Motor neuron (in vitro differentiated cells): Measurements from ENCODE around the gene CDH4. TPM values are rescaled to one million over a fixed set of nuclear protein-coding genes. Genes with fewer than 3 reads are reported as not detected.

Experiments used
- ATAC-seq, 8 experiments: fragments of 200-7000 bp; cut with Tn5 transposase; replicated peaks in 6 of 8; 2 replicates each; pipeline ENCODE4 v1.8.0; 2021; ENCODE audit warnings: mild to moderate bottlenecking in 8 of 8, moderate library complexity in 8 of 8
- H3K27ac ChIP-seq, 2 donors: fragments of 250-450 bp; sonication (Bioruptor Pico); 2 replicates each; pipeline ENCODE4 v1.9.0; 2021; ENCODE audit warnings: antibody characterized with exemption in 2 of 2, mild to moderate bottlenecking in 2 of 2, moderate library complexity in 1 of 2
- H3K4me1 ChIP-seq, 2 donors: fragments of 250-450 bp; sonication (Bioruptor Pico); replicated peaks in 1 of 2; 2 replicates each; pipeline ENCODE4 v1.6.1; 2021; ENCODE audit warnings: antibody characterized with exemption in 2 of 2, mild to moderate bottlenecking in 2 of 2, moderate library complexity in 1 of 2
- H3K4me3 ChIP-seq, 5 donors: fragments of 250-450 bp; sonication (Bioruptor Pico); 2 replicates each; pipeline ENCODE4 v1.9.0; 2021; ENCODE audit warnings: antibody characterized with exemption in 5 of 5, mild to moderate bottlenecking in 5 of 5, moderate library complexity in 4 of 5
- WGBS, 10 experiments: fragments of 450-650 bp; shearing (Covaris generic); methylation state at CpG; one replicate each; pipeline ENCODE4 v1.0.0; 2022; 5-methylcytosine and 5-hydroxymethylcytosine counted together
- in situ Hi-C, 9 experiments: fragments of 400-800 bp; cut with MboI; loops; one replicate each; pipeline ENCODE4 v1.15.0; 2021; ENCODE audit warnings: low sequenced_read_pairs in 9 of 9, low pct_unique_long_range_greater_than_20kb in 2 of 9; ENCODE audit not compliant: unreplicated experiment in 9 of 9
- total RNA-seq, 8 experiments: library from RNA; unstranded; fragments of 300-600 nt; gene quantifications; 2 replicates each; pipeline versions ENCODE4 v1.2.3 to v1.2.4, GENCODE V29; 2022

Gene CDH4
- total RNA-seq, 8 experiments from 2014 or later: 2.4 to 41.6 (median 12.9) TPM

DNA sequence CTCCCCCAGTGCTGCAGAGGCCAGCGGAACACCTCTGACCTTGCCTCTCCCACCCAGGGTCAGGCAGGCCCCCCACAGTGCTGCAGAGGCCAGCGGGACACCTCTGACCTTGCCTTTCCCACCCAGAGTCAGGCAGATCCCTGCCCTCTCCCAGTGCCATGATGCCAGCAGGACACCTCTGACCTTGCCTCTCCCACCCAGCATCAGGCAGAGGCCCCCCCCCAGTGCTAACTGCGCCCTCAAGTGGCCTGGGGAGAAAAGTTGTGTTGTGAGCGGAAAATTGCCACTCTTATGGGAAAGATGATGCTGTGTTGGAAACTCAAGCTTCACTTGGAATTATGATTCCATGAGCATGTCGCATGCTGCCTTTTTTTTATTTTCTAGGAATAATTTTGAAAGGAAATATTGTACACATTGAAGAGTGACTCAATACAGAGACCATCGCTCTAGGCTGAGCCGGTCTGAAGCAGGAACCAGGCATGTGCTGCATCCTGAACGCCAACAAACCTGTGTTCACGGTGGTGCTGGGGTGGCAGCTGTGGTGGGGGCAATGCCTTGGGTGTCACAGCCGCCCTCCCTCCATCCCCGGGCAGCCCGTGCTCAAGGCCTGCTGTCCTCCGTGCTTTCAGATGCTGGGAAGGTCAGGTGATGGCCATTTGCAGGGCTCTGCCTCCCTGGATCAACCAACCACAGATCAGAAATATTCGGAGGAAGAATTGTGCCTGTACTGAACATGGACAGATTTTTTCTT, 98.6 kb downstream of the CDH4 start:
- peak in 5 of 8 experiments; percentile 9 to 36 (median 32) for ATAC-seq
- in situ Hi-C loops: no loop called here
- WGBS, 10 experiments: 32 to 100% (median 63%) methylated on average over 1 to 9 of the region's 14 CpGs; no CpG with 5 or more reads in 3 of the 10 experiments
- Histone ChIP-seq H3K27ac (no peak overlapping the region), H3K4me1 (peaks cover 55 to 61% of the 10 kb centered on the region in 2 donors), H3K4me3 (no peak overlapping the region)

DNA sequence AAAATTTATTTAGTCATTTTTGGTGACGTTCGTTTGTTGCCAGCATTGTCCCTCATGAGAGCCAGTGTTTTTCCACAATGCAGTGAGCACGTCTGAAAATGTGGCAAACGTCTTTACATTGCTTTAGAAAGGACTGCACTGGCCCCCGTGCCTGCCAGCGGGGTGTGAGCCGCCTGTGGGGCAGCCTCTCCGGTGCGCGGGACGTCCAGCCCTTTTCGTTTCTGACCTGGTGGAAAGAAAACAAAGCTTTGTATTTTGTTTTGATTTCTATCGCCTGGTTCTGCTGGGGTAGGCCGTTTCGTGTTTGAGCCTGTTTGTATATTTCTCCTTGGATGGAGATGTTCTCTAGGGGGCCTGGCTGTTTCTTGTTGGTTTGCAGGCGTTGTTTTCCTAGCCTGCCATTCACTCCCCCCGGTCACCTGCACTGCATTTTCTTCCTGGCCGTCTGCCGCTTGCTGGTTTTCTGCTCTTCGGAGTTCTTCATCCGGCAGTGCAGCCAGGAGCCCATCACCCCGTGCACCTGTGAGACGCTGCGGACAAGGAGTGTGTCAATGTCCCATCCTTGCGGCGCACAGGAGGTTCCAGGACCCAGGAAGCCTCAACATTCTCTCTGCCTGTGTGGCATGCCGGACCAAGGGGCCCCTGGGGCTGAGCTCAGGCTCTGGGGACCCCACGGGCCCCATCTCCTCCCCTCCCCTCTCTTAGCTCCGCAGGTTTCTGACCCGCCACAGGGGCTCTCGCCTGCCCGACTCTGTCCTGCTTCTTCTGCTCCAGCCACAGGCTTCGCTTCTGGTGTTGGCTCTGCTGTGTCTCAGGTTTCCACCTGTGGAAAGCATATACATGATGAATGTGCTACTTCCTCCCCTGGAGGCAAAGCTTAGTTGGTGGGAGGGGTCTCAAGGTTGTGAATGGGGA, 100.5 kb downstream of the CDH4 start:
- no peak overlapping the region for H3K4me3 ChIP-seq
- in situ Hi-C loops: no loop called here

GRCh38 chr20:61353261-61354000, 101.4 kb downstream of the CDH4 start:
- peaks cover 53 to 78% of the 10 kb centered on the region in 2 donors for H3K4me1 ChIP-seq
- in situ Hi-C loops: no loop called here
- peak in 5 of 8 experiments; percentile 34 to 60 (median 48) for ATAC-seq
- 87 to 100% (median 93%) methylated on average over 1 to 3 of the region's 12 CpGs; no CpG with 5 or more reads in 7 of the 10 experiments for WGBS, 10 experiments
- peak overlapping the region; percentile 52 to 57 for H3K27ac ChIP-seq
- H3K4me3 ChIP-seq: no peak overlapping the region

More for the DNA sequence above, 100.5 kb downstream of the CDH4 start:
- peak overlapping the region; percentile 13 to 40 for H3K27ac ChIP-seq
- WGBS, 10 experiments: 0 to 60% (median 26%) methylated on average over 1 to 17 of the region's 33 CpGs
- H3K4me1 ChIP-seq: peaks cover 55 to 72% of the 10 kb centered on the region in 2 donors
- peak in 5 of 8 experiments; percentile 20 to 57 (median 35) for ATAC-seq

DNA sequence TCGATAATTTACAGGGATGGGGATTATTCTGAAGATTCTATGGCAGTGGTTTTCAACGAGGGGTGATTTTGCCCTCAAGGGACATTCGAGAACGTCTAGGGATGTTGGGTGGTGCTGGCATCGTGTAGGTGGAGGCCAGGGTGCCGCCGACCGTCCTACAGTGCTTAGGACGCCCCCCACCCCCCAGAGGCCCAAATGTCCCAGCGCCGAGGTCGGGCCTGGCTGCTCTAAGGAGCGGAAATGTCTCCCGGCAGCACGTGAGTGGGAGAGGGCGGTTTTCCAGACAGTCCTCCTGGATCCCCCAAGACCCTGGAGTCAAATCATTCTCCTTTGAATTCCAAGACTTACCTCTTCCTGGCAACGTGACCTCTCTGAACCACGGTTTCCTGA, 101.9 kb downstream of the CDH4 start:
- Histone ChIP-seq H3K4me3 (no peak overlapping the region), H3K4me1 (peaks cover 51 to 78% of the 10 kb centered on the region in 2 donors), H3K27ac (peak overlapping the region; percentile 52 to 57)
- 20 to 100% (median 72%) methylated on average over 2 to 13 of the region's 18 CpGs; no CpG with 5 or more reads in 3 of the 10 experiments for WGBS, 10 experiments
- ATAC-seq: peak in 3 of 8 experiments; percentile 1 to 4 (median 1)
- in situ Hi-C loops: no loop called here

DNA sequence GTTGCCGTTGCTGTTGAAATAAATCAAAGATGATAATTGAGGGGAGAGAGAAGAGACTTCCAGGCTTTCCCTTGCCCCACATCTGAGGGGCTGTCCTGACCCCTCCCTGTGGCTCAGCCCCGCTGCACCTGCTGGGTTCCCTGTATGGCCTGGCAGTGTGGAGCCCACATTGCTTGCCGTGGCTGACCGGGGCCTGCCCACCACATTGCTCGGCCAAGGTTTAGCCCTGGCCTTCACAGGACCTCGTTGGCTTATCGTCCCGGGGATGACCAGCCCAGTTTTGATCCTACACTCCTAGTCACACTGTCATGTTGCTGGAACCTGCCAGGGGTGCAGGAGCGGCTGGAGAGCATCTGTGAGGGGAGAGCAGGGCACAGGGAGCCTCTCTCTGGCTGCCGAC, 102.4 kb downstream of the CDH4 start:
- ATAC-seq: peak in 5 of 8 experiments; percentile 15 to 40 (median 31)

GRCh38 chr20:61354901-61355495, 102.9 kb downstream of the CDH4 start:
- in situ Hi-C loops: no loop called here
- 23 to 98% (median 68%) methylated on average over 4 to 11 of the region's 12 CpGs for WGBS, 10 experiments
- ATAC-seq: no peak
- H3K27ac ChIP-seq: peak overlapping the region in 1 of 2 donors; percentile 52
- peaks cover 42 to 74% of the 10 kb centered on the region in 2 donors for H3K4me1 ChIP-seq
- no peak overlapping the region for H3K4me3 ChIP-seq

More for the DNA sequence above, 102.4 kb downstream of the CDH4 start:
- 34 to 65% (median 55%) methylated on average over 3 to 6 of the region's 10 CpGs; no CpG with 5 or more reads in 7 of the 10 experiments for WGBS, 10 experiments
- in situ Hi-C loops: no loop called here
- H3K27ac ChIP-seq: peak overlapping the region; percentile 52 to 57
- H3K4me1 ChIP-seq: peaks cover 46 to 78% of the 10 kb centered on the region in 2 donors
- H3K4me3 ChIP-seq: no peak overlapping the region

GRCh38 chr20:61355585-61355984, 103.5 kb downstream of the CDH4 start:
- 32 to 100% (median 68%) methylated on average over 1 to 5 of the region's 5 CpGs; no CpG with 5 or more reads in 3 of the 10 experiments for WGBS, 10 experiments
- Histone ChIP-seq H3K4me1 (peaks cover 40 to 73% of the 10 kb centered on the region in 2 donors), H3K27ac (peak overlapping the region in 1 of 2 donors; percentile 52), H3K4me3 (no peak overlapping the region)
- no peak for ATAC-seq
- in situ Hi-C loops: no loop called here

DNA sequence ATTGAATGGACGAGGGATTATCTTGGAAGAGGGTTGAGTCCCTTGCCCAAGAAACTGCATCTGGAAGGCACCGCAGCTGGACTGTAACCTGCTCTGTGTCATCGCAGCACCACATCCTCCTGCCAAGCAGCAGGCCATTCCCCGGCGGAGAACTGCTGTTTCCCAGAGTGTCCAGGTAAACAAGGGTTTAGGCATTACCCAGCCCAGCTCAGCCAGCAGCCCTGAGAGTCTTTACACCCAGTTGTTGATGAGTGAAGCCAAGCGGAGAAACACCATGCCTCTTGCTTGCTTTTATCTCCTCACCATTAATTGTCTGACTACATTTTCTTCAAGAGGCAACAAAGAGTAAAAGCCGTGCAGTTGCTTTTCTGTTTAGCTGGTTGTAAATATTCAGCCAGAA, 104.1 kb downstream of the CDH4 start:
- WGBS, 10 experiments: 22 to 100% (median 39%) methylated on average over 1 to 5 of the region's 7 CpGs; no CpG with 5 or more reads in 2 of the 10 experiments
- in situ Hi-C loops: no loop called here
- peaks cover 35 to 67% of the 10 kb centered on the region in 2 donors for H3K4me1 ChIP-seq

DNA sequence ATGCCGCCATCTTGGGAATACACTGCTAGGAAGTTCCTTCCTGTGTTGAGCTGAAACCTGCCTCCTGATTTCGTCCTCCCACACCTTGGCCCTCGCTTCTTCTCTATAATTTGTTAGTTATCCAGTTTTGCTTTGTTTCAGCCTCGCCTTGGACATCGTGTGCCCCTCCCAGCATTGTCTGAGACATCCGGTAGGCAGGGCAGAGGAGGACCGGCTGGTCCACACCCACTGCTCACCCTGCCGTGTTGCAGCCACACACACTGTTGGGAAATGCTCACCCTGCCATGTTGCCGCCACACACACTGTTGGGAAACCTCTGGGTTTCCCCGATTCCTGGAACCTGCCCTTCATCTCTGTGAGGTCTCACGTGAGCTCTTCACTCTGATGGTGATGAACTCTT, 105.1 kb downstream of the CDH4 start:
- Histone ChIP-seq H3K27ac (no peak overlapping the region), H3K4me1 (peaks cover 28 to 63% of the 10 kb centered on the region in 2 donors), H3K4me3 (no peak overlapping the region)
- no peak for ATAC-seq
- in situ Hi-C loops: no loop called here
- 32 to 100% (median 96%) methylated on average over 2 to 9 of the region's 11 CpGs; no CpG with 5 or more reads in 3 of the 10 experiments for WGBS, 10 experiments

More for the DNA sequence above, 104.1 kb downstream of the CDH4 start:
- Histone ChIP-seq H3K4me3 (no peak overlapping the region), H3K27ac (no peak overlapping the region)
- no peak for ATAC-seq

- in situ Hi-C loops: no loop called here
- H3K4me3 ChIP-seq: no peak overlapping the region
- no peak for ATAC-seq
- WGBS, 10 experiments: 47 to 100% (median 96%) methylated on average over 1 to 11 of the region's 17 CpGs; no CpG with 5 or more reads in 3 of the 10 experiments
- H3K27ac ChIP-seq: no peak overlapping the region
- H3K4me1 ChIP-seq: peaks cover 8 to 43% of the 10 kb centered on the region in 2 donors
These were observed 107.2 kb downstream of the CDH4 start for GRCh38 chr20:61359254-61359653.

GRCh38 chr20:61360296-61360695, 108.2 kb downstream of the CDH4 start:
- Histone ChIP-seq H3K27ac (no peak overlapping the region), H3K4me3 (no peak overlapping the region), H3K4me1 (peaks cover 3 to 33% of the 10 kb centered on the region in 2 donors)
- 14 to 100% (median 80%) methylated on average over 1 to 4 of the region's 9 CpGs; no CpG with 5 or more reads in 3 of the 10 experiments for WGBS, 10 experiments
- no peak for ATAC-seq
- in situ Hi-C loops: no loop called here

GRCh38 chr20:61360940-61361339, 108.9 kb downstream of the CDH4 start:
- no peak for ATAC-seq
- in situ Hi-C loops: no loop called here
- H3K4me3 ChIP-seq: no peak overlapping the region
- WGBS, 10 experiments: 8 to 100% (median 78%) methylated on average over 1 to 7 of the region's 8 CpGs; no CpG with 5 or more reads in 2 of the 10 experiments
- peaks cover 3 to 27% of the 10 kb centered on the region in 2 donors for H3K4me1 ChIP-seq
- H3K27ac ChIP-seq: no peak overlapping the region
